Stromal cell of bone marrow (primary cell): ENCODE measurements around the gene KREMEN1.
A peak's percentile ranks its signal among the peaks of the same experiment; 100 is the strongest.
"Not testable (repeated sequence)": the region's sequence is repeated elsewhere in the genome, so short reads cannot be mapped to it uniquely, and the experiment has no call there.

Source experiments
- DNase-seq: peaks from one replicate; pipeline ENCODE4 v3.0.0-alpha.2; 2012; ENCODE audit warnings: low read depth

The KREMEN1 gene

GRCh38 chr22:29079218-29079901, 6.5 kb downstream of the KREMEN1 start:
- no peak for DNase-seq

- no peak for DNase-seq
Observed at GRCh38 chr22:29080106-29080975, 7.5 kb downstream of the KREMEN1 start.

- DNase-seq = no peak
Observed at GRCh38 chr22:29081517-29082236, 8.8 kb downstream of the KREMEN1 start.

GRCh38 chr22:29082826-29083545, 10.2 kb downstream of the KREMEN1 start:
- no peak for DNase-seq

GRCh38 chr22:29083576-29083932, 10.7 kb downstream of the KREMEN1 start:
- DNase-seq = not testable (repeated sequence)

- DNase-seq = no peak
Observed at GRCh38 chr22:29083933-29084591, 11.2 kb downstream of the KREMEN1 start.

- DNase-seq = no peak
Observed at GRCh38 chr22:29087012-29087411, 14.2 kb downstream of the KREMEN1 start.

- DNase-seq = no peak
Observed at GRCh38 chr22:29088809-29089208, 16.0 kb downstream of the KREMEN1 start.

GRCh38 chr22:29089507-29089906, 16.7 kb downstream of the KREMEN1 start:
- DNase-seq = no peak

GRCh38 chr22:29090039-29090438, 17.2 kb downstream of the KREMEN1 start:
- DNase-seq = no peak

- DNase-seq = no peak
Observed at GRCh38 chr22:29092243-29092642, 19.4 kb downstream of the KREMEN1 start.

GRCh38 chr22:29093030-29093429, 20.2 kb downstream of the KREMEN1 start:
- DNase-seq = no peak

- peak; percentile 71 for DNase-seq
Observed at GRCh38 chr22:29093501-29094300, 20.9 kb downstream of the KREMEN1 start.

GRCh38 chr22:29095459-29095858, 22.6 kb downstream of the KREMEN1 start:
- no peak for DNase-seq

GRCh38 chr22:29096736-29097669, 24.2 kb downstream of the KREMEN1 start:
- no peak for DNase-seq

- DNase-seq = no peak
Observed at GRCh38 chr22:29098296-29098695, 25.5 kb downstream of the KREMEN1 start.

GRCh38 chr22:29102300-29102699, 29.5 kb downstream of the KREMEN1 start:
- no peak for DNase-seq

- DNase-seq = no peak
Observed at GRCh38 chr22:29103121-29103520, 30.3 kb downstream of the KREMEN1 start.

- DNase-seq = no peak
Observed at GRCh38 chr22:29105468-29105867, 32.6 kb downstream of the KREMEN1 start.

- no peak for DNase-seq
Observed at GRCh38 chr22:29106839-29107238, 34.0 kb downstream of the KREMEN1 start.
